Nephron progenitor cell (in vitro differentiated cells): Measurements from ENCODE around the gene DBF4.
"Not testable (repeated sequence)": the region's sequence is repeated elsewhere in the genome, so short reads cannot be mapped to it uniquely, and the experiment has no call there.

Experiments
- DNase-seq: peaks from one replicate; pipeline ENCODE4 v3.0.0; 2021
- H3K27ac Mint-ChIP-seq: 2 replicates; pipeline ENCODE4 v1.8.0; 2021; ENCODE audit warnings: mild to moderate bottlenecking, moderate library complexity, mixed read lengths
- H3K27me3 Mint-ChIP-seq: 2 replicates; pipeline ENCODE4 v1.8.0; 2021; ENCODE audit warnings: mild to moderate bottlenecking, low read depth, mixed read lengths; ENCODE audit not compliant: poor library complexity
- H3K36me3 Mint-ChIP-seq: 2 replicates; pipeline ENCODE4 v1.8.0; 2021; ENCODE audit warnings: low read depth, mixed read lengths
- H3K4me1 Mint-ChIP-seq: 2 replicates; pipeline ENCODE4 v1.8.0; 2021; ENCODE audit warnings: mixed read lengths
- H3K4me3 Mint-ChIP-seq: 2 replicates; pipeline ENCODE4 v1.8.0; 2021; ENCODE audit warnings: mild to moderate bottlenecking, moderate library complexity, mixed read lengths
- H3K9me3 Mint-ChIP-seq: 2 replicates; pipeline ENCODE4 v1.8.0; 2021; ENCODE audit warnings: mild to moderate bottlenecking, moderate library complexity, mixed read lengths
- TF ChIP-seq, protein P1 (sequence below): fragments of 200-600 bp; sonication (generic); IDR thresholded peaks from 2 replicates; pipeline ENCODE4 v1.5.0; 2021; ENCODE audit warnings: antibody characterized with exemption

DBF4 gene

DNA sequence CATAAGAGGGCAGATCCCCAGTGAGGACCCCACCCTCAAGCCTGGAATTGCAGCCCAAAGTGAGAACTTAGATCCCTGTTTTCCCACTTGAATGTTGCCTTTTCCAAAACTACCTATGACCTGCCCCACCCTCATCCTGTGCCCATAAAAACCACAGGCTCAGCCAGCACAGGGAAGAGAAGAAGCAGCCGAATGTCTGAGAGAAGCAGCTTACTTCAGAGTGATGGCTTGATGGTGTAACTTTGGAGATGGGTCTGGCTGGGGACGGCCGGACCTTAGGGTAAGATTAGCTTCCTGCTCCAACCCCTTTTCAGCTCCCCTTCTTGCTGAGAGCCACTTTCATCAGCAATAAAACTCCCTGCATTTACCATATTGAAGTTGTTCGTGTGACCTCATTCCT is 5.8 kb upstream of the DBF4 start:
- TF ChIP-seq, protein P1, sequence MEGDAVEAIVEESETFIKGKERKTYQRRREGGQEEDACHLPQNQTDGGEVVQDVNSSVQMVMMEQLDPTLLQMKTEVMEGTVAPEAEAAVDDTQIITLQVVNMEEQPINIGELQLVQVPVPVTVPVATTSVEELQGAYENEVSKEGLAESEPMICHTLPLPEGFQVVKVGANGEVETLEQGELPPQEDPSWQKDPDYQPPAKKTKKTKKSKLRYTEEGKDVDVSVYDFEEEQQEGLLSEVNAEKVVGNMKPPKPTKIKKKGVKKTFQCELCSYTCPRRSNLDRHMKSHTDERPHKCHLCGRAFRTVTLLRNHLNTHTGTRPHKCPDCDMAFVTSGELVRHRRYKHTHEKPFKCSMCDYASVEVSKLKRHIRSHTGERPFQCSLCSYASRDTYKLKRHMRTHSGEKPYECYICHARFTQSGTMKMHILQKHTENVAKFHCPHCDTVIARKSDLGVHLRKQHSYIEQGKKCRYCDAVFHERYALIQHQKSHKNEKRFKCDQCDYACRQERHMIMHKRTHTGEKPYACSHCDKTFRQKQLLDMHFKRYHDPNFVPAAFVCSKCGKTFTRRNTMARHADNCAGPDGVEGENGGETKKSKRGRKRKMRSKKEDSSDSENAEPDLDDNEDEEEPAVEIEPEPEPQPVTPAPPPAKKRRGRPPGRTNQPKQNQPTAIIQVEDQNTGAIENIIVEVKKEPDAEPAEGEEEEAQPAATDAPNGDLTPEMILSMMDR = no peak
- H3K4me1 Mint-ChIP-seq = peaks cover 18% of the 10 kb centered on the region
- H3K27me3 Mint-ChIP-seq = peaks cover 4% of the 10 kb centered on the region
- no peak for DNase-seq
- H3K36me3 Mint-ChIP-seq = peaks cover 94% of the 10 kb centered on the region
- no peak overlapping the region for H3K27ac Mint-ChIP-seq
- peaks cover 89% of the 10 kb centered on the region for H3K9me3 Mint-ChIP-seq
- H3K4me3 Mint-ChIP-seq = no peak overlapping the region

GRCh38 chr7:87872346-87872745 is 3.9 kb upstream of the DBF4 start:
- Mint-ChIP-seq H3K9me3 (peaks cover 70% of the 10 kb centered on the region), H3K4me3 (no peak overlapping the region), H3K27ac (no peak overlapping the region), H3K4me1 (peaks cover 19% of the 10 kb centered on the region), H3K36me3 (peaks cover 75% of the 10 kb centered on the region), H3K27me3 (peaks cover 4% of the 10 kb centered on the region)
- DNase-seq = no peak
- TF ChIP-seq, protein P1 = no peak

DNA sequence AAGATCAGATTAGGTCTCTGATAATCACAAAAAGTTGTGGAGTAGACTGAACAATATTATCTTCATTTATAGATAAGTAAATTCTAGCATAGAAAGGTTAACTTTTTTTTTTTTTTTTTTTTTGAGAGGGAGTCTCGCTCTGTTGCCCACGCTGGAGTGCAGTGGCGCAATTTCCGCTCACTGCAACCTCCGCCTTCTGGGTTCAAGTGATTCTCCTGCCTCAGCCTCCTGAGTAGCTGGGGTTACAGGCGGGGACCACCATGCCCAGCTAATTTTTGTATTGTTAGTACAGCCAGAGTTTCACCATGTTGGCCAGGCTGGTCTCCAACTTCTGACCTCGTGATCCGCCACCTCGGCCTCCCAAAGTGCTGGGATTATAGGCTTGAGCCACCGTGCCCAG is 3.0 kb upstream of the DBF4 start:
- H3K36me3 Mint-ChIP-seq = peaks cover 65% of the 10 kb centered on the region
- H3K27ac Mint-ChIP-seq, DNase-seq, H3K4me3 Mint-ChIP-seq, H3K27me3 Mint-ChIP-seq: not testable (repeated sequence)
- peaks cover 60% of the 10 kb centered on the region for H3K9me3 Mint-ChIP-seq
- H3K4me1 Mint-ChIP-seq = peaks cover 27% of the 10 kb centered on the region

- peaks cover 53% of the 10 kb centered on the region for H3K9me3 Mint-ChIP-seq
- peaks cover 58% of the 10 kb centered on the region for H3K36me3 Mint-ChIP-seq
- H3K4me1 Mint-ChIP-seq = peaks cover 31% of the 10 kb centered on the region
- H3K27ac Mint-ChIP-seq = no peak overlapping the region
- DNase-seq = no peak
- peak overlapping the region; percentile 98 for H3K4me3 Mint-ChIP-seq
- H3K27me3 Mint-ChIP-seq = peaks cover 4% of the 10 kb centered on the region
- TF ChIP-seq, protein P1 = no peak
Observed at GRCh38 chr7:87874066-87874465, 2.2 kb upstream of the DBF4 start.

GRCh38 chr7:87875151-87876039 is 898 bp upstream of the DBF4 start:
- Mint-ChIP-seq H3K36me3 (peaks cover 55% of the 10 kb centered on the region), H3K27me3 (peaks cover 4% of the 10 kb centered on the region), H3K9me3 (peaks cover 40% of the 10 kb centered on the region), H3K4me3 (peak overlapping the region; percentile 98), H3K4me1 (peaks cover 35% of the 10 kb centered on the region), H3K27ac (peak overlapping the region; percentile 76)
- TF ChIP-seq, protein P1 = no peak
- peak; percentile 73 for DNase-seq

- TF ChIP-seq, protein P1 = no peak
- Mint-ChIP-seq H3K27me3 (peaks cover 4% of the 10 kb centered on the region), H3K4me1 (peaks cover 35% of the 10 kb centered on the region), H3K4me3 (peak overlapping the region; percentile 98), H3K27ac (peak overlapping the region; percentile 99), H3K36me3 (peaks cover 55% of the 10 kb centered on the region), H3K9me3 (peaks cover 25% of the 10 kb centered on the region)
- DNase-seq = peak; percentile 70
Observed at GRCh38 chr7:87876869-87877234, 559 bp downstream of the DBF4 start.
